Adrenal gland (tissue), 12 donors: Measurements from ENCODE around the gene TLCD1. TPM values are rescaled to one million over a fixed set of nuclear protein-coding genes. Genes with fewer than 3 reads are reported as not detected.
A peak's percentile ranks its signal among the peaks of the same experiment; 100 is the strongest.

Experiments used
- DNase-seq, 7 donors: peaks; one replicate each; pipeline ENCODE4 v3.0.0-alpha.2; 2019 to 2020
- H3K27ac ChIP-seq, 5 donors: fragments of 200-600 bp; sonication (generic) in 4 of 5; 1 replicate in 3 of 5; 2 replicates in 2 of 5; pipeline versions ENCODE4 v1.5.1 to v1.8.0; 2016 to 2020; ENCODE audit warnings: mild to moderate bottlenecking in 1 of 5
- H3K27me3 ChIP-seq: fragments of 200-600 bp; 2 replicates; pipeline ENCODE4 v1.8.0; 2021
- H3K36me3 ChIP-seq, 2 donors: fragments of 200-600 bp; replicated peaks in 1 of 2; 1 replicate in 1 of 2; 2 replicates in 1 of 2; pipeline versions ENCODE4 v1.5.1 to v1.8.0; 2018 to 2022
- H3K4me1 ChIP-seq, 2 donors: fragments of 200-600 bp; replicated peaks in 1 of 2; 1 replicate in 1 of 2; 2 replicates in 1 of 2; pipeline versions ENCODE4 v1.5.1 to v1.8.0; 2018 to 2021
- H3K4me3 ChIP-seq, 4 donors: fragments of 200-600 bp; sonication (generic) in 3 of 4; one replicate each; pipeline ENCODE4 v1.5.1; 2016 to 2018
- H3K9me3 ChIP-seq, 3 donors: fragments of 200-600 bp; sonication (generic) in 1 of 3; replicated peaks in 1 of 3; 1 replicate in 2 of 3; 2 replicates in 1 of 3; pipeline versions ENCODE4 v1.5.1 to v1.8.0; 2016 to 2021
- CTCF ChIP-seq, 6 experiments: fragments of 450-650 bp in 4 of 6; fragments of 200-600 bp in 2 of 6; sonication (generic) in 1 of 6; IDR thresholded peaks; 1 replicate in 5 of 6; 2 replicates in 1 of 6; pipeline versions ENCODE4 v1.5.1 to v1.8.0; 2016 to 2021; ENCODE audit warnings: antibody characterized with exemption in 6 of 6, mild to moderate bottlenecking in 2 of 6, moderate library complexity in 1 of 6
- POLR2A ChIP-seq, 2 donors: fragments of 450-650 bp; IDR thresholded peaks; one replicate each; pipeline ENCODE4 v1.6.1; 2017; ENCODE audit warnings: antibody characterized with exemption in 2 of 2, mild to moderate bottlenecking in 2 of 2, moderate library complexity in 1 of 2
- WGBS, 4 donors: extraction: QIAGEN DNeasy Blood & Tissue Kit in 2 of 4; methylation state at CpG; one replicate each; pipeline versions ENCODE4 v1.1.5 to v1.1.7; 2013 to 2017; 5-methylcytosine and 5-hydroxymethylcytosine counted together
- intact Hi-C, 2 donors: fragments of 100-400 bp; cut with DNase I; formaldehyde crosslinking; loops; one replicate each; pipeline versions ENCODE4 v1.14.1 to v1.15.0; 2022 to 2023
- polyA plus RNA-seq, 3 donors: library from polyadenylated mRNA; stranded (reverse); fragments of 200-250 nt in 2 of 3; fragments of 350-450 nt in 1 of 3; fragmentation: Illumina TruSeq in 1 of 3; extraction: RNeasy Lipid Tissue Mini Kit (QIAGEN cat#74804) in 1 of 3; gene quantifications; one replicate each; pipeline ENCODE4 v1.2.3, GENCODE V29; 2013 to 2014
- small RNA-seq, 2 donors: library from RNA; depleted of rRNA; stranded (forward); fragments of <200 nt; gene quantifications; one replicate each; pipeline ENCODE3, GENCODE V24; 2016
- total RNA-seq, 9 donors: library from RNA; depleted of rRNA in 4 of 9; stranded (reverse); fragments of >200 nt in 4 of 9; fragments of 120-200 nt in 1 of 9; fragmentation: NEBNext Ultra II Directional in 1 of 9; extraction: Animal tissue kit (Norgen Biotek cat#: 25700) in 1 of 9; gene quantifications; one replicate each; pipeline versions ENCODE4 v1.1.0 to v1.2.4, GENCODE V29; 2013 to 2023
- donor health status: healthy with polysubstance abuse.
- donor health status: Bipolar disorder and iron deficiency.
- donor health status: DM: yes; HTN: yes; CAD: no.
- donor health status: DM: no; HTN: no; CAD: no.
- donor health status: DM: no; HTN: no; CAD: no.
- donor health status: DM: yes; HTN: yes; CAD: no.

Gene TLCD1
- total and polyA plus RNA-seq, 12 donors, result 0.52 to 18.8 (median 5.9) TPM

DNA sequence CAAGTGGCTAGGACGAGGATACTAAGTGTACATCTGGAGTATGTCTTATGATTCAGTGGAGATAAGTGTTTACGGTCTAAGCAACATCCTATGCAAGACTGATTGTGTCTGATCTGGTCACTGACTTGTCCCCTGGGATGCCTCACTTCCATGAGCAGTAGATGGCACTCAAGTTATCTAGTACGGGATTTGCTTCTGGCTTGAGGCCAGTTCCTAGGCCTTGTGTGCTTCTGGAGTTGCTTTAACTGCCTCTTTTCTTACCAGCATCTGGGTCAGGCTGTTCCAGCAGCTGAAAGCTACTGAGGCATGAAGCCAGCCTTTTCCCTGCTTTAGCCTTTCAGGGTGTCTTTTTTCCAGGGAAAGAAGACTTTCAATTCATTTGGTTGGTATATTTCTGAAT is 41.1 kb downstream of the TLCD1 start:
- 12 to 37% (median 25%) methylated on average over 3 of the region's 3 CpGs for WGBS, 4 donors
- Histone ChIP-seq H3K36me3 (peaks cover 0 to 100% of the 10 kb centered on the region in 2 donors), H3K9me3 (no peaks in the 10 kb centered on the region), H3K4me1 (peaks cover 3 to 8% of the 10 kb centered on the region in 2 donors), H3K27ac (peak overlapping the region in 1 of 5 donors; percentile 2), H3K4me3 (no peak overlapping the region), H3K27me3 (no peaks in the 10 kb centered on the region)
- intact Hi-C loops, result loop anchor here (5.0 to 10.0 kb wide), 2 partner anchors 43 to 50 kb away; no protein-coding TSS in a partner anchor
- DNase-seq, result peak; percentile 78 to 95 (median 87)
- TF ChIP-seq CTCF (IDR thresholded peaks at IDR 0.05) (peak in 4 of 6 experiments; percentile 35 to 51 (median 42)), POLR2A (IDR thresholded peaks at IDR 0.05) (no peak)

GRCh38 chr17:28682655-28683054 is 43.4 kb downstream of the TLCD1 start:
- intact Hi-C loops, result loop anchor here (5.0 to 10.0 kb wide), 2 partner anchors 40 to 48 kb away; no protein-coding TSS in a partner anchor
- no peak for TF ChIP-seq CTCF (IDR thresholded peaks at IDR 0.05)
- no peak for TF ChIP-seq POLR2A (IDR thresholded peaks at IDR 0.05)
- Histone ChIP-seq H3K4me1 (peaks cover 3 to 8% of the 10 kb centered on the region in 2 donors), H3K36me3 (peaks cover 0 to 100% of the 10 kb centered on the region in 2 donors), H3K27ac (no peak overlapping the region), H3K4me3 (no peak overlapping the region), H3K9me3 (no peaks in the 10 kb centered on the region), H3K27me3 (no peaks in the 10 kb centered on the region)
- no peak for DNase-seq
- WGBS, 4 donors, result 84 to 95% (median 93%) methylated on average over 10 to 11 of the region's 11 CpGs

DNA sequence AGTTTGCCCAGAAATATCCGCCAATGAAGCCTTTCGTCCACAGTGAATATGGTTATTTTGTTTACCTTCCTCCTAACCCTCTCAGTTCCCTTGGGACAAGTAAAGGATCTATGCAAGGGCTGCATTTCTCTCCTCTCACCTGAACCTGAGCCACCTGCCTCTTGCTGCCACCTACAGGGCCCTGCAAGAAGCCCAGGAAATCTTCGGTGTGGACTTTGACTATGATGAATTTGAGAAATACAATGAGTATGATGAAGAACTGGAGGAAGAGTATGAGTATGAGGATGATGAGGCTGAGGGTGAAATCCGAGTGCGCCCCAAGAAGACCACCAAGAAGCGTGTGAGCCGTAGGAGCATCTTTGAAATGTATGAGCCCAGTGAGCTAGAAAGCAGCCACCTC is 50.1 kb downstream of the TLCD1 start:
- intact Hi-C loops, result no loop called here
- no peaks in the 10 kb centered on the region for H3K27me3 ChIP-seq
- H3K27ac ChIP-seq, result no peak overlapping the region
- peaks cover 0 to 100% of the 10 kb centered on the region in 2 donors for H3K36me3 ChIP-seq
- no peaks in the 10 kb centered on the region for H3K9me3 ChIP-seq
- 78 to 83% (median 82%) methylated on average over 7 of the region's 7 CpGs for WGBS, 4 donors
- no peak overlapping the region for H3K4me3 ChIP-seq
- TF ChIP-seq CTCF (IDR thresholded peaks at IDR 0.05) (no peak), POLR2A (IDR thresholded peaks at IDR 0.05) (no peak)
- no peak for DNase-seq
- no peaks in the 10 kb centered on the region for H3K4me1 ChIP-seq

GRCh38 chr17:28675490-28675889 is 50.5 kb downstream of the TLCD1 start:
- TF ChIP-seq POLR2A (IDR thresholded peaks at IDR 0.05), result no peak
- TF ChIP-seq CTCF (IDR thresholded peaks at IDR 0.05), result no peak
- 80 to 89% (median 84%) methylated on average over 3 of the region's 3 CpGs for WGBS, 4 donors
- intact Hi-C loops, result no loop called here

More at GRCh38 chr17:28675490-28675889, 50.5 kb downstream of the TLCD1 start:
- Histone ChIP-seq H3K4me3 (no peak overlapping the region), H3K27me3 (no peaks in the 10 kb centered on the region), H3K9me3 (no peaks in the 10 kb centered on the region), H3K4me1 (no peaks in the 10 kb centered on the region), H3K27ac (no peak overlapping the region), H3K36me3 (peaks cover 0 to 100% of the 10 kb centered on the region in 2 donors)
- DNase-seq, result no peak

Small RNA genes lying within 50 kb of the gene (small RNA-seq; reads per million reads assigned to genes)
- gene SNORD42A (0 reads per million in 2 donors), gene SNORD42B (0 reads per million in 2 donors), gene SNORD4A (0 reads per million in 2 donors), gene SNORD4B (0 reads per million in 2 donors)

Other genes starting within 250 kb of the TLCD1 start
- gene FOXN1, start 219.9 kb downstream of the TLCD1 start, total RNA-seq, result under 1 TPM in 1 of 9 donors, not detected in 8; 0.06 TPM
- gene FOXN1, start 219.9 kb downstream of the TLCD1 start, polyA plus RNA-seq, result not detected
- gene UNC119, start 173.6 kb downstream of the TLCD1 start, total RNA-seq, result 10 to 100 TPM; 26.7 to 80.8 (median 41.3) TPM
- 10 to 100 TPM; 28.3 to 47.7 (median 36.1) TPM for gene UNC119, start 173.6 kb downstream of the TLCD1 start, polyA plus RNA-seq
- gene PIGS, start 154.7 kb downstream of the TLCD1 start, total RNA-seq, result 10 to 100 TPM; 44.5 to 73.0 (median 58.7) TPM
- 10 to 100 TPM in 2 of 3 donors, 1 to 10 TPM in 1; 9.2 to 44.1 (median 12.6) TPM for gene PIGS, start 154.7 kb downstream of the TLCD1 start, polyA plus RNA-seq
- gene ALDOC, start 149.3 kb downstream of the TLCD1 start, total RNA-seq, result 10 to 100 TPM in 8 of 9 donors, 1 to 10 TPM in 1; 6.3 to 65.5 (median 32.3) TPM
- 10 to 100 TPM; 18.5 to 61.2 (median 18.7) TPM for gene ALDOC, start 149.3 kb downstream of the TLCD1 start, polyA plus RNA-seq
- 10 to 100 TPM in 1 of 9 donors, 1 to 10 TPM in 7, under 1 TPM in 1; 0.97 to 35.6 (median 3.9) TPM for gene SPAG5, start 127.2 kb downstream of the TLCD1 start, total RNA-seq
- gene SPAG5, start 127.2 kb downstream of the TLCD1 start, polyA plus RNA-seq, result 10 to 100 TPM in 2 of 3 donors, 1 to 10 TPM in 1; 4.3 to 27.5 (median 13.4) TPM
- gene RSKR, start 112.0 kb downstream of the TLCD1 start, total RNA-seq, result 10 to 100 TPM in 2 of 9 donors, 1 to 10 TPM in 7; 1.1 to 12.3 (median 5.2) TPM
- gene RSKR, start 112.0 kb downstream of the TLCD1 start, polyA plus RNA-seq, result 10 to 100 TPM in 1 of 3 donors, 1 to 10 TPM in 2; 2.7 to 12.2 (median 4.3) TPM
- gene BLTP2, start 81.1 kb downstream of the TLCD1 start, total RNA-seq, result 100 to 1,000 TPM in 8 of 9 donors, 10 to 100 TPM in 1; 93.1 to 228 (median 139) TPM
- 100 to 1,000 TPM in 1 of 3 donors, 10 to 100 TPM in 2; 27.8 to 137 (median 29.9) TPM for gene BLTP2, start 81.1 kb downstream of the TLCD1 start, polyA plus RNA-seq
- 100 to 1,000 TPM in 3 of 9 donors, 10 to 100 TPM in 6; 58.5 to 195 (median 84.8) TPM for gene SDF2, start 64.3 kb downstream of the TLCD1 start, total RNA-seq
- 100 to 1,000 TPM in 1 of 3 donors, 10 to 100 TPM in 2; 50.6 to 121 (median 52.7) TPM for gene SDF2, start 64.3 kb downstream of the TLCD1 start, polyA plus RNA-seq
- 100 to 1,000 TPM in 1 of 9 donors, 10 to 100 TPM in 8; 48.1 to 125 (median 68.5) TPM for gene SUPT6H, start 64.0 kb downstream of the TLCD1 start, total RNA-seq
- 10 to 100 TPM; 58.9 to 76.4 (median 74.2) TPM for gene SUPT6H, start 64.0 kb downstream of the TLCD1 start, polyA plus RNA-seq
- gene PROCA1, start 14.3 kb downstream of the TLCD1 start, total RNA-seq, result 1 to 10 TPM in 4 of 9 donors, under 1 TPM in 4, not detected in 1; 0.61 to 3.2 (median 1.6) TPM
- 1 to 10 TPM in 2 of 3 donors, under 1 TPM in 1; 0.75 to 8.8 (median 3.8) TPM for gene PROCA1, start 14.3 kb downstream of the TLCD1 start, polyA plus RNA-seq
- gene RAB34, start 8.4 kb downstream of the TLCD1 start, total RNA-seq, result 100 to 1,000 TPM; 111 to 332 (median 150) TPM
- 100 to 1,000 TPM; 114 to 195 (median 139) TPM for gene RAB34, start 8.4 kb downstream of the TLCD1 start, polyA plus RNA-seq
- gene RPL23A, start 6.2 kb downstream of the TLCD1 start, total RNA-seq, result 1,000 to 10,000 TPM in 5 of 9 donors, 100 to 1,000 TPM in 4; 135 to 1,266 (median 1,139) TPM
- gene RPL23A, start 6.2 kb downstream of the TLCD1 start, polyA plus RNA-seq, result 100 to 1,000 TPM; 523 to 901 (median 672) TPM
- 10 to 100 TPM in 1 of 9 donors, 1 to 10 TPM in 7, under 1 TPM in 1; 0.54 to 11.9 (median 6.1) TPM for gene NEK8, start 2.6 kb upstream of the TLCD1 start, total RNA-seq
- 10 to 100 TPM in 1 of 3 donors, 1 to 10 TPM in 2; 6.0 to 10.8 (median 6.6) TPM for gene NEK8, start 2.6 kb upstream of the TLCD1 start, polyA plus RNA-seq
- gene TRAF4, start 17.8 kb upstream of the TLCD1 start, total RNA-seq, result 10 to 100 TPM in 8 of 9 donors, 1 to 10 TPM in 1; 8.2 to 50.5 (median 23.0) TPM
- 10 to 100 TPM; 13.0 to 22.7 (median 17.9) TPM for gene TRAF4, start 17.8 kb upstream of the TLCD1 start, polyA plus RNA-seq
- 10 to 100 TPM in 6 of 9 donors, 1 to 10 TPM in 3; 5.0 to 18.3 (median 14.8) TPM for gene FAM222B, start 116.6 kb upstream of the TLCD1 start, total RNA-seq
- gene FAM222B, start 116.6 kb upstream of the TLCD1 start, polyA plus RNA-seq, result 10 to 100 TPM in 2 of 3 donors, 1 to 10 TPM in 1; 4.9 to 16.4 (median 10.6) TPM
- gene ERAL1, start 128.8 kb upstream of the TLCD1 start, total RNA-seq, result 10 to 100 TPM; 42.8 to 62.1 (median 51.7) TPM
- gene ERAL1, start 128.8 kb upstream of the TLCD1 start, polyA plus RNA-seq, result 10 to 100 TPM; 44.0 to 80.8 (median 60.9) TPM
- 100 to 1,000 TPM in 2 of 9 donors, 10 to 100 TPM in 7; 23.8 to 193 (median 85.3) TPM for gene FLOT2, start 171.5 kb upstream of the TLCD1 start, total RNA-seq
- 10 to 100 TPM; 36.8 to 43.3 (median 43.1) TPM for gene FLOT2, start 171.5 kb upstream of the TLCD1 start, polyA plus RNA-seq
- gene DHRS13, start 176.8 kb upstream of the TLCD1 start, total RNA-seq, result 10 to 100 TPM in 8 of 9 donors, 1 to 10 TPM in 1; 4.4 to 23.5 (median 14.9) TPM
- 10 to 100 TPM in 2 of 3 donors, 1 to 10 TPM in 1; 8.9 to 15.4 (median 10.5) TPM for gene DHRS13, start 176.8 kb upstream of the TLCD1 start, polyA plus RNA-seq
- 10 to 100 TPM; 14.4 to 47.9 (median 31.4) TPM for gene PHF12, start 225.3 kb upstream of the TLCD1 start, total RNA-seq
- 10 to 100 TPM; 16.2 to 22.7 (median 18.7) TPM for gene PHF12, start 225.3 kb upstream of the TLCD1 start, polyA plus RNA-seq